HepG2 (cell line): ENCODE measurements around the gene DIPK1B. TPM values are rescaled to one million over a fixed set of nuclear protein-coding genes. Genes with fewer than 3 reads are reported as not detected.

ENCODE experiments used
- ARID2 ChIP-seq: sonication (generic); formaldehyde crosslinking; IDR thresholded peaks from 2 replicates; pipeline ENCODE4 v1.8.1; 2022; ENCODE audit warnings: mild to moderate bottlenecking, missing genetic modification reagents, borderline replicate concordance
- ESRRA ChIP-seq: sonication (generic); formaldehyde crosslinking; IDR thresholded peaks from 2 replicates; pipeline ENCODE4 v1.5.1; 2020; ENCODE audit warnings: mild to moderate bottlenecking, low read depth, missing genetic modification reagents
- EZH2 ChIP-seq: conservative IDR thresholded peaks from 2 replicates; pipeline ENCODE4 v1.6.1; 2012; ENCODE audit warnings: mild to moderate bottlenecking, low read depth, low read length, moderate library complexity
- HOXD1 ChIP-seq: sonication (generic); formaldehyde crosslinking; IDR thresholded peaks from 2 replicates; pipeline ENCODE4 v1.5.0; 2020; ENCODE audit warnings: missing genetic modification reagents
- KLF13 ChIP-seq: sonication (generic); formaldehyde crosslinking; IDR thresholded peaks from 2 replicates; pipeline ENCODE4 v1.4.0; 2020; ENCODE audit warnings: mild to moderate bottlenecking, missing genetic modification reagents
- PHF21A ChIP-seq: sonication (generic); formaldehyde crosslinking; IDR thresholded peaks from 2 replicates; pipeline ENCODE4 v1.5.0; 2020; ENCODE audit warnings: mild to moderate bottlenecking, missing genetic modification reagents
- RFXAP ChIP-seq: sonication (generic); formaldehyde crosslinking; IDR thresholded peaks from 2 replicates; pipeline ENCODE4 v1.4.0; 2020; ENCODE audit warnings: missing genetic modification reagents, borderline replicate concordance
- SAFB2 ChIP-seq: sonication (generic); formaldehyde crosslinking; IDR thresholded peaks from 2 replicates; pipeline ENCODE4 v1.5.1; 2020; ENCODE audit warnings: missing genetic modification reagents, low read depth, mild to moderate bottlenecking, borderline replicate concordance
- SIN3A ChIP-seq: IDR thresholded peaks from 2 replicates; pipeline ENCODE4 v1.6.1; 2011; ENCODE audit warnings: low read depth, mild to moderate bottlenecking, control low read depth, low read length, borderline replicate concordance
- TRIM24 ChIP-seq: sonication (generic); formaldehyde crosslinking; IDR thresholded peaks from 2 replicates; pipeline ENCODE4 v1.8.0; 2022; ENCODE audit warnings: mild to moderate bottlenecking, missing genetic modification reagents
- YY1 ChIP-seq: IDR thresholded peaks from 2 replicates; pipeline ENCODE4 v1.6.1; 2011; ENCODE audit warnings: low read length, low read depth, moderate library complexity, mild to moderate bottlenecking; ENCODE audit not compliant: insufficient read depth, insufficient replicate concordance
- ZBTB3 ChIP-seq: sonication (generic); formaldehyde crosslinking; IDR thresholded peaks from 2 replicates; pipeline ENCODE4 v1.4.0; 2020; ENCODE audit warnings: low read depth, mild to moderate bottlenecking, moderate library complexity, missing genetic modification reagents, borderline replicate concordance
- ZGPAT ChIP-seq: IDR thresholded peaks from 2 replicates; pipeline ENCODE4 v1.6.1; 2016; ENCODE audit warnings: mild to moderate bottlenecking
- ZHX2 ChIP-seq, 2 experiments: sonication (generic) in 1 of 2; formaldehyde crosslinking in 1 of 2; IDR thresholded peaks; 2 replicates each; pipeline versions ENCODE4 v1.6.1 to v1.9.0; 2014 to 2022; ENCODE audit warnings: antibody characterized with exemption in 1 of 2, borderline replicate concordance in 1 of 2, inconsistent platforms in 1 of 2, low read depth in 1 of 2, missing genetic modification reagents in 1 of 2
- ZNF260 ChIP-seq: sonication (generic); formaldehyde crosslinking; IDR thresholded peaks from 2 replicates; pipeline ENCODE4 v1.4.0; 2020; ENCODE audit warnings: missing genetic modification reagents, low read depth, mild to moderate bottlenecking, borderline replicate concordance
- ZNF549 ChIP-seq: sonication (generic); formaldehyde crosslinking; IDR thresholded peaks from 2 replicates; pipeline ENCODE4 v1.5.0; 2020; ENCODE audit warnings: missing genetic modification reagents
- ZNF614 ChIP-seq: IDR thresholded peaks from 2 replicates; pipeline ENCODE4 v1.6.1; 2018; ENCODE audit warnings: missing biosample characterization, missing genetic modification reagents, inconsistent platforms, borderline replicate concordance
- ZNF792 ChIP-seq: IDR thresholded peaks from 2 replicates; pipeline ENCODE4 v1.6.1; 2016
- ZZZ3 ChIP-seq: sonication (generic); formaldehyde crosslinking; IDR thresholded peaks from 2 replicates; pipeline ENCODE4 v1.4.0; 2020; ENCODE audit warnings: missing genetic modification reagents, mild to moderate bottlenecking, borderline replicate concordance
- polyA plus RNA-seq, 8 experiments: library from polyadenylated mRNA; depleted of rRNA in 3 of 8; stranded (reverse) in 7 of 8; unstranded in 1 of 8; fragments of >200 nt; fragmentation: Illumina TruSeq in 4 of 8; extraction: Trizol in 4 of 8; gene quantifications; 2 replicates each; pipeline versions ENCODE4 v1.2.1 to v1.2.3, GENCODE V29; 2011 to 2016; ENCODE audit warnings: low read depth in 4 of 8, missing spikeins in 1 of 8, mixed read lengths in 1 of 8; ENCODE audit not compliant: insufficient read depth in 1 of 8
- total RNA-seq, 5 experiments: library from RNA; depleted of rRNA; stranded (reverse); fragments of >200 nt; fragmentation: Illumina TruSeq; extraction: Trizol; gene quantifications; 2 replicates each; pipeline ENCODE4 v1.2.3, GENCODE V29; 2016; ENCODE audit warnings: low read depth in 1 of 5

Gene DIPK1B
- total and polyA plus RNA-seq, 2 of the 13 experiments (the other 11 are each of a cell fraction or from before 2014, with no cell fraction given), result 0.18 to 3.9 TPM

- TF ChIP-seq YY1, result peak; percentile 89
- TF ChIP-seq ESRRA (CRISPR knock-in tag), result peak; percentile 80
- TF ChIP-seq HOXD1 (CRISPR knock-in tag), result peak; percentile 89
- TF ChIP-seq ZHX2 (IDR thresholded peaks at IDR 0.05; ENCODE audit: low read depth), result peak; percentile 74
- TF ChIP-seq ZHX2 (CRISPR knock-in tag; IDR thresholded peaks at IDR 0.05; ENCODE audit: borderline replicate concordance), result peak; percentile 71; the same call in 1 of the 2 replicates
- no peak for TF ChIP-seq EZH2
- TF ChIP-seq SIN3A, result peak; percentile 85; the same call in 1 of the 2 replicates
- peak; percentile 63; the same call in 1 of the 2 replicates for TF ChIP-seq ZNF614 (CRISPR knock-in tag)
- TF ChIP-seq RFXAP, result peak; percentile 85; the same call in 1 of the 2 replicates
- TF ChIP-seq ZBTB3 (CRISPR knock-in tag), result peak; percentile 50; the same call in 1 of the 2 replicates
- TF ChIP-seq PHF21A (CRISPR knock-in tag), result no peak
- TF ChIP-seq ZZZ3, result peak; percentile 76; the same call in 1 of the 2 replicates
- TF ChIP-seq ARID2 (CRISPR knock-in tag), result no peak; the same call in 1 of the 2 replicates
- no peak for TF ChIP-seq ZNF549 (CRISPR knock-in tag)
- TF ChIP-seq ZNF260 (CRISPR knock-in tag), result no peak
- peak; percentile 77; the same call in 1 of the 2 replicates for TF ChIP-seq ZGPAT
- TF ChIP-seq TRIM24, result no peak
- TF ChIP-seq SAFB2 (CRISPR knock-in tag), result peak; percentile 88
- TF ChIP-seq ZNF792 (CRISPR knock-in tag), result peak; percentile 86; the same call in 1 of the 2 replicates
- no peak; the same call in 1 of the 2 replicates for TF ChIP-seq KLF13 (CRISPR knock-in tag)
Observed at GRCh38 chr9:136728080-136728547, 15.7 kb downstream of the DIPK1B start (continued).
